ENCODE measurements around the gene PSMB8.

DNA sequence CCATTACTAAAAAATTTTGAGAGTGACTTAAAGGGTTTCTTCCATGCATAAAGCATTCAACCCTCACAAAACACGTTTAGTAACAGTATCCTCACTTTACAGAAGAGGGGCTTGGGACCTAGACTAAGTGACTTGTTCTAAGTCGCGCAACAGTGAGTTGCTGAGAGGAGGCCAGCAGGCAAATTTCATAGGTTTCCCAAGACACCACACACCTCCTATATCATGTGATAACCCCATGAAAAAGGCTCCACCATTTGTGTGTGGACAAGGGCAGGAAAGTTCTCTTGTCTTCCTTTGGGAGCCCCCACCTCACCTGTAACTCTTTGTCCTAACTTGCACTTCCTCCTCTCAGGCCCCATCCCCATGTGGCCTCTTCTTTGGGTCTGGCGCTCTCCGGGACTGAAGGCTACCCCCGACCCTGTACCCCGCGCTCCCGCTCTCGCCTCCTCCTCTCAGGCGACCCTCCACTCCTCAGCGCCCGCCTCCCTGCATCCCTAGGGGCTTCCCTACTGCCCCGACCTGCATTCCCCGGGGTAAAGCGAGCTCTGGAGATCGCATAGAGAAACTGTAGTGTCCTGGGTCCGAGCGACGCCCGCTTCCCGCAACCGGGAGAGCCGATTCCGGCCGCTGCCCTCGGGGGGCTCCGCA lies 392 bp downstream of the PSMB8 start:
- TF ChIP-seq, protein P1, sequence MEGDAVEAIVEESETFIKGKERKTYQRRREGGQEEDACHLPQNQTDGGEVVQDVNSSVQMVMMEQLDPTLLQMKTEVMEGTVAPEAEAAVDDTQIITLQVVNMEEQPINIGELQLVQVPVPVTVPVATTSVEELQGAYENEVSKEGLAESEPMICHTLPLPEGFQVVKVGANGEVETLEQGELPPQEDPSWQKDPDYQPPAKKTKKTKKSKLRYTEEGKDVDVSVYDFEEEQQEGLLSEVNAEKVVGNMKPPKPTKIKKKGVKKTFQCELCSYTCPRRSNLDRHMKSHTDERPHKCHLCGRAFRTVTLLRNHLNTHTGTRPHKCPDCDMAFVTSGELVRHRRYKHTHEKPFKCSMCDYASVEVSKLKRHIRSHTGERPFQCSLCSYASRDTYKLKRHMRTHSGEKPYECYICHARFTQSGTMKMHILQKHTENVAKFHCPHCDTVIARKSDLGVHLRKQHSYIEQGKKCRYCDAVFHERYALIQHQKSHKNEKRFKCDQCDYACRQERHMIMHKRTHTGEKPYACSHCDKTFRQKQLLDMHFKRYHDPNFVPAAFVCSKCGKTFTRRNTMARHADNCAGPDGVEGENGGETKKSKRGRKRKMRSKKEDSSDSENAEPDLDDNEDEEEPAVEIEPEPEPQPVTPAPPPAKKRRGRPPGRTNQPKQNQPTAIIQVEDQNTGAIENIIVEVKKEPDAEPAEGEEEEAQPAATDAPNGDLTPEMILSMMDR (IDR thresholded peaks at IDR 0.05; ENCODE audit: low read depth, low read length, poor library complexity, severe bottlenecking) = no peak
- no peak for TF ChIP-seq EZH2phosphoT487 (IDR thresholded peaks at IDR 0.05; ENCODE audit: borderline replicate concordance, low read length)

Measured in DOHH2 (cell line).